HG03103 (cell line): Measurements from ENCODE around the gene TSC22D1.

Source experiments
- ATAC-seq: cut with Tn5 transposase; IDR thresholded peaks from one replicate; pipeline ENCODE4 v1.9.1; 2021; ENCODE audit warnings: low read depth; ENCODE audit not compliant: unreplicated experiment

TSC22D1 gene

DNA sequence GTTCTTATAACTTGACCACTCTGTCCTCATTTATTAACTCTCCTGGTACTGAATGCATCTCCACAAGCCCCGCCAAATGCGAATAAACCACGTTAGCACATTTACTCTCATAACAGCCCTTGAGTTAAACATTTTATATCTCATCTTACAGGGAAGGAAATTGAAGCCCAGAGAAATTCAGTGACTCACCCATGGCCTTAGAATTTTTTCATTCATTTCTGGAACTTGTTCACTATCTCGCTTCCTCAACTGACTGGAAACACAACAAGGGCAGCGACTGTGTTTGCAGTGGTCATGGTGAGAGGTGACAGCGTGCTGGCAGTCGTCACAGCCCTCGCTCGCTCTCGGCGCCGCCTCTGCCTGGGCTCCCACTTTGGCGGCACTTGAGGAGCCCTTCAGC lies 163.0 kb downstream of the TSC22D1 start:
- ATAC-seq = no peak

DNA sequence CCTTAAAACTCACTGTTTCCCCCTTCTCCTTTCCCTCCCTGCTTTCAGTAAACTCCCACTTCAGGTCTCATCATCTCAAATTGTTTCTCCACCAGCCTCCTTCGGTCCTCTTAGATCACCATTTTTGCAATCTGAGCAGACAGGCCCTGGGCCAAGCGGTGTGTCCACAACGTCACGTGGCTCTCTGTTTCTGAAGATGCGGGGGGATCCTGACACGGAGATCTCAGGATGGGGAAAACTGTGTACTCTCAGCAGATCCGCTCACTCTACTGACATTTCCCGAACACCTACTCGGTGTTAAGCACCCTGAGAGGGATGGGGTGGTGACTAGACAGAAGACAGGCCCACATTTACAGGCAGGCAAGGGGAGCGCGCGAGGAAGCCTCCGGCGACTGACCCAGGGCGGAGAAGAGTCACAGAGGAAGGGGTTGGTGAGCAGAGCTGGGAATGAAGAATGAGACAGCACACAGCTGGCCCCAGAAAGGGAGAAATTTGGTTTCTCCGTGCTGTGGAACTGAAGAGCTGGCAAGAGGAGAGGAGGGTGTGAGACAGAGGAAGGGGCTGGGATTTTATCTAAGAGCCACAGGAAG lies 163.7 kb downstream of the TSC22D1 start:
- ATAC-seq = no peak

DNA sequence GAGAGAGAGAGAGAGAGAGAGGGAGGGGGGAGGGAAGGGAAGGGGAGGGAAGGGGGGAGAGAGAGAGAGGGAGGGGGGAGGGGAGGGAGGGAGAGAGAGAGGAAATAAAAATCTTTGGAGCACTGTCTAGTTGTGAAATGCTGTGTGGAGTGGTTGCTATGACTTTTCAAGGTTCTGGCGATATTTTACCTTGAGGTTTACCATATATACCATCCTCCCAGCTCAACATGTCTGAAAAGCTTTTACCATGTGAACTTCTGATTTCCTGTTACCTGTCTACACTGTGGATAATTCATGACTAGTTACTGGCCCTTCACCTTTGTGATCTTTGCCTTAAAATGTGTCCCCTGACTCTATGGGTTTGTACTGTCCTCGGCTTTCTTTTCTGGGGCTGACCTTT lies 164.3 kb downstream of the TSC22D1 start:
- no peak for ATAC-seq

- ATAC-seq = no peak
These were observed 165.7 kb downstream of the TSC22D1 start for GRCh38 chr13:44410328-44410859.

DNA sequence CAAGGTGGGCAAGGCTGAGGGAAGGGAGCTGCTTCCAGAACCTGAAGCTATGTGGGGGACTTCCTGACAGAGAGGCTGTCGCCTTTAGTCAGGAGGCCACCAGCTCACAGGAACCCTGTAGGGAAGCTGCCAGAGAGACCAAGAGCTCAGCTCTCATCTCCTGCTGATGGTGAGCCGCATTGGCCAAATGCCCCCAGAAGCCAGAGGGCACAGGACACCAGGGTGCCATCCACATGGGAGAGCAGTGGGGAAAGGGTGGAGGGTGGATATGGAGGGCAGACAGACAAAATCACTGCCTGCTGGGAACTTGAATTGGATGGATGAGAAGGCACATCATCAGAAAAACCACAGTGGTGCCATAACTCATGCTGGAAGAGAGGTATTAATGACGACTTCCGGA lies 166.5 kb downstream of the TSC22D1 start:
- no peak for ATAC-seq

GRCh38 chr13:44407891-44408290 lies 168.2 kb downstream of the TSC22D1 start:
- ATAC-seq = no peak

GRCh38 chr13:44407379-44407778 lies 168.8 kb downstream of the TSC22D1 start:
- ATAC-seq = no peak

- ATAC-seq = no peak
These were observed 169.5 kb downstream of the TSC22D1 start for GRCh38 chr13:44406617-44407016.

DNA sequence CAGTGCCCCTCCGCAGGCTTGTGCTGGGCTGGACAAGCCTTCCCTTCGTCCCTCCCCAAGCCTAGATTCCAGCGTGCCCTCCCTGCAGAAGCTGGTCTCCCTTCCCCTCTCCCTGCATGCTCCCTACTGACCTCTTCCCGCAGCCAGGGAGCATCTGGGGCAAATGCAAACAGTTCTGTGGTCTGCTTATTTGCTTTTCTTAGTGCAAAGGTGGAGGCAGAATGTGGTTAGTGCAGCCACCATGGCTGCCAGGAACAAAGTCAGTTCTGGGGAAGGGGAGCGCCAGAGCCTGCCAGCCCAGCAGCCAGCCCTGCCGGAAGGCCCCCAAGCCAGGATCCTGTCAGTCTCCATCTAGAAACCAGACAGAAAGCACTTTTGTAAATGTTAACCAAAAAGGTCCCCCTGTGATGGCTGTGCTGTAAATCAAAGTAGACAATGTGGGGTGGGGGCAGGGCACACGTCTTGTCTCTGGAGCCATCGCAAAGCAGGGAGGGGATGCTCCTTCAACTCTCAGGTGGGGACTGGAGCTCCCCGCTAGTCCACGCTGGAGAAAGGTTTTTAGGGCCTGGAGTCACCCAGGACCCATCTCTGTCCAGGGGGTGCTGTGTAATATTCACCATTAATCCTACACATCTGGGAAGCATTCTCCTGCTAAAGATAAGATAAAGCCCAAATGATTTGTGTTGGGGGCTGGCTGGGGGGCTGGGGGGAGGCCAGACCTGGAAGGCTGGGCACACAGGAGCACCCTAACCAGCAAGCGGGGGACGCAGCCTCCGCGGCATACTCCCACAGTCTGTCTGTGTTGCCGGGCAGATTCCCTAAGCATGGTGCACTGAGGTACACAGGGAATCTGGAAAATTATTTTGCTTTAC lies 171.6 kb downstream of the TSC22D1 start:
- ATAC-seq = no peak

GRCh38 chr13:44403461-44404056 lies 172.6 kb downstream of the TSC22D1 start:
- no peak for ATAC-seq

DNA sequence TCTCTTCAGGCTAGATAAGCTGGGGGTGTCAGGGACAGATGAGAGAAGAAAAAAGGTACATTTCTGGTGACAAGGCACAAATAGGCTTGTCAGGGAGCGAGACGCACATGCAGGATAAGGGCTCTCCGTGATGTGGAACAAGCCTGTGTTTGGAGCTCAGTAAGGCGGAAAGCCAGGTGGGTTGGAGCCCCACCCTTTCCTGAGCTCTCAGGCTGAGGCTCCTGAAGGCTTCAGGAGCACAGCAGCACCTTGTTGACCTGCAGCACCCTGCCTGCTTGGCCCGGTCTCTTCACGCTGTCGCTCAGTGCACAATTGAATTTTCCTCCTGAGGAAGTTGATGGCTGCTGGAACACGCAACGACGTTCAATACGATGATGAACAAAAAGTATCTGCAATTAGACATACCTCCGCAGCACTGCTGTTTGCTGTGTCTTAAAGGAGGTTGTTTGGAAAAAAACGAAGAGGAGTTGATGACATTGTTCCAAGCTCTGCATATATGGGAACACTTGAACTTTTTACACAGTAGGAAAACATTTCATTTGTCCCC lies 173.2 kb downstream of the TSC22D1 start:
- no peak for ATAC-seq

GRCh38 chr13:44401577-44401976 lies 174.6 kb downstream of the TSC22D1 start:
- no peak for ATAC-seq

- no peak for ATAC-seq
These were observed 175.4 kb downstream of the TSC22D1 start for GRCh38 chr13:44400736-44401135.

- no peak for ATAC-seq
These were observed 177.1 kb downstream of the TSC22D1 start for GRCh38 chr13:44399074-44399473.

GRCh38 chr13:44398606-44399005 lies 177.5 kb downstream of the TSC22D1 start:
- ATAC-seq = no peak

DNA sequence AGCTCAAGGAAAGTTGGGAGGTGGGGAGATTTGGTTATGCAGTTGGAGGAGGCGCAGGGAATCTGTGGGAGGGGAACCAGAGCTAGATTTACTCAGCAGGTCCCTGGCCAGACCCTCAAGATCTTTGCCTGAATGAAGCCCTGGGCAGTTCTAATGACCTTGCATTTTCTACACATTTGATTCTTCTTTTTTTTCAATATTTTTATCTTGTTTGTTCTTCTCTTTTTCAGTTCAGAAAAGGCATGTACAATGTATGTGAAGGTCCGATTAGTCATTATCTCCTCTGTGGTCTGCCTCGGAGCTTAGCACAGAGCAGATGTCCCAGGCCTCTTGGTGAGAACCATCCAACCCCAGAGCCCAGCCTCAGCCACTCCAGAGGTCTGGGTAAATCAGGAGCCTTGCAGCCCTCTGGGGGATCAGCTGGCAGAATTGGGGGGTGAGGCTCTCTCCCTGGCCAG lies 178.3 kb downstream of the TSC22D1 start:
- ATAC-seq = no peak

DNA sequence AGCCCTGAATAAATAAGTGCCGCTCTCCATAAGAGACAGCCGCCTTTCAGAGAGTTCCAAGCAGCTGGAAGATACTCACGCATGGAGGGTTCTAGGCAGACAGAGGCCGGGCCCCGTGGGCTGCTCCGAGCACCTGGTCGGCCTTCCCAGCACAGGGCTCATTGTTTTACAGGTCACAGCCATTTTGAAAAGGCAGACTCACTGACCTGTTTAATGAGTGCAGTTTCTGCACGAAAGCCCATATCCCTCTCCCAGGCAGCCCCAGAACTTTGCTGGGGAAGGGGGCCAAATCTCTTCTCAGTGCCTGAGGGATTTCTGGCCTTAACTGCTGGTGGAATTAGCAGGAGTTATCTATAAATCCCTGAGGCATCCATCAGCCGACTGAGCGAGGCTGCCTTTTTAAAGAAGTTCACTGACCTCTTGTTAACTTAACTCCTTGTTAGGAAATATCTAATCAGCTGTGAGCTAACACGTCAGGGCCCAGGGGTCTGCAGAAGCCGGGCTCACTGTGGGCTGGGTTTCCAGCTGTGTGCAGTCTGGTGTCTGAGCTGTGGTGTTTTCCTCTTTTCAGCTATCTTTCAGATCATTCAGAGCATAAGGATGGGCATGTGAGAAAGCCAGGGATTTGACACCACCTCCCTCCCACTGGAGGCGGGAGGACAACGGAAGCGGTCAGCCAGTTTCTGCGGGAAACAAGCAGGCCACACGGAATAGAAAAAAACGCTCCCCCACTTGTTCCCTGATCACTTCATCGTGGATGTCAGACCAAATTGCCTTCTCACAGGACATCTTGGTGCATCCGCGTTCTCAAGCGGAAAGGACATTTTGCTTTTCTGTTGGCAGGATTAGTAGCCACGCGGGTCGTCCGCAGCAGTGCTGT lies 179.2 kb downstream of the TSC22D1 start:
- ATAC-seq = no peak

GRCh38 chr13:44395976-44396694 lies 180.0 kb downstream of the TSC22D1 start:
- ATAC-seq = no peak

- ATAC-seq = no peak
These were observed 181.5 kb downstream of the TSC22D1 start for GRCh38 chr13:44394658-44395057.

- ATAC-seq = no peak
These were observed 182.7 kb downstream of the TSC22D1 start for GRCh38 chr13:44393391-44393790.
